HG02870 (cell line): Measurements from ENCODE around the gene ANP32D.
"Not testable (repeated sequence)": the region's sequence is repeated elsewhere in the genome, so short reads cannot be mapped to it uniquely, and the experiment has no call there.

Experiments
- ATAC-seq: cut with Tn5 transposase; IDR thresholded peaks from one replicate; pipeline ENCODE4 v1.9.1; 2021; ENCODE audit warnings: mild to moderate bottlenecking, moderate library complexity; ENCODE audit not compliant: unreplicated experiment

ANP32D gene

DNA sequence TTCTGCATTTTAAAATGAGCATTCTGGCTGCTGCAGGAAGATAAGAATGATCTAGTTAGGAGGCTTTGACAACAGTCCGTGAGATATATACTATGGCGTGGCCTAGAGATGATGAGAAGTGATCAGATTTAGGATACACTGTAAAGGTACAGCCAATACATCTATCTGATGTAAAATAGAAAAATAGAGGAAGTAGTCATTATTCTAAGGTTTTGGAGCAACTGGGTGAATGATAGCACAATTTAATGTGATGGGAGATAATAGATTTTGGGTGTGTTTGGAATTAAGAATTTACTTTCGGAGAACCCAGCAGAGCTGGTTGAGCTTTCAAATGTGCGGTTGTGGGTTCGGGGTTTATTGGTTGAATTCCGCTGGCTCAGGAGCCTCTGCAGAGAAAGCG lies at the start of gene ANP32D:
ANP32D (plus strand) TSS at position 301 of the 400 bp plus-strand sequence. CDS start 106 bp downstream, outside the sequence.
- no peak for ATAC-seq

- ATAC-seq, result no peak
Observed at GRCh38 chr12:48423171-48423570, 49.2 kb upstream of the ANP32D start.

DNA sequence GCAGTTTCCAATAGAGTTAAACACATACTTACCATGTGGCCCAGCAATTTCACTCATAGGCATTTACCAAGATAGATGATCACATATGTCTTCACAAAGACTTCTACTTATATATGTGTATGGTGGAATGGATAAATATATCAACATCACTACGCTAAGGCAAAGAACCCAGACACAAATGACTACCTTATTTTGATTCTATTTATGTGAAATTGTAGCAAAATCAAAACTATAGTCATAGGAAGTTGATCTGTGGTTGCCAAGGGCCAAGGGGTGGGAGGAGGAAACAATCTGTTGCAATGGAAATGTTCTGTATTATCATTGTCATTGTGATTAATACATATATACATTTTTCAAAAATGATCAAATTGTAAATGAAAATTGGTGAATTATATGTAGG lies 47.7 kb upstream of the ANP32D start:
- no peak for ATAC-seq

DNA sequence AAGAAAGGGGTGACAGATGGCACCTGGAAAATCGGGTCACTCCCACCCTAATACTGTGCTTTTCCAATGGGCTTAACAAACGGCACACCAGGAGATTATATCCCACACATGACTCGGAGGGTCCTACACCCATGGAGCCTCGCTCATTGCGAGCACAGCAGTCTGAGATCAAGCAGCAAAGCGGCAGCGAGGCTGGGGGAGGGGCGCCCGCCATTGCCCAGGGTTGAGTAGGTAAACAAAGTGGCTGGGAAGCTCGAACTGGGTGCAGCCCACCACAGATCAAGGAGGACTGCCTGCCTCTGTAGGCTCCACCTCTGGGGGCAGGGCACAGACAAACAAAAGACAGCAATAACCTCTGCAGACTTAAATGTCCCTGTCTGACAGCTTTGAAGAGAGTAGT lies 38.3 kb upstream of the ANP32D start:
- not testable (repeated sequence) for ATAC-seq

DNA sequence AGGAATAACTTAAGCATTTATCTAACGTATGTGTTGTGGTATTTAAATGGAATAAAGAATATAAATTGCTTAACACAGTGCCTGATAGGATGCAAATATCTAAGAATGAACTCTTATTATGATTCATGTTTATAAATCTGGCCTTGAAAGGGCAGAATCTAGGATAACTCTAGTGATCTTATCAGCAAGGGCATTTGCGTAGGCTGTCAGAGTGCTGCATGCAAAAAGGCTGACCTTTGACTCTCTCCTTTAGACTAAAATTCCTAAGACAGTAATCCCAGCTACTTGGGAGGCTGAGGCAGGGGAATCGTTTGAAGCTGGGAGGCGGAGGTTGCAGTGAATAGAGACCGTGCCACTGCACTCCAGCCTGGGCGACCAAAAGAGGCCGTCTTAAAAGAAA lies 31.3 kb upstream of the ANP32D start:
- ATAC-seq, result no peak

GRCh38 chr12:48442179-48442847 lies 30.0 kb upstream of the ANP32D start:
- no peak for ATAC-seq

DNA sequence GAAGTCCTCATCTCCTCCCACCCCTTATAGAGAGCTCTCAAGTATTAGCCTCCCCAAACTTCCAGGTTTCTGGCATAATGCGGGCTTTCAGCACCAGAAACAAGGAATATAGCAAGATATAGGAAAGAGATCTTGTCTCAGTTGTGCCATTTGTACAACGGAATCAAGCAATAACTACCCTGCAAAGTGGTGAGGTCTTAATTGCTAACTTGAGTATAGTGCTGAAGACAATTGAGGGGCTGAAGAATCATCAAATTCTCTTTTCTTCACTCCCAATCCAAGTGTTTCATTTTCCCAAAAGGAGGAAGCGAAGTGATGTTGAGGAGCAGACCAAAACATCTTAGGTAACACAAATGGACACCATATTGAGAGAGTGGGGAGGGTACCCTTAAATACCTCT lies 26.8 kb upstream of the ANP32D start:
- no peak for ATAC-seq

- ATAC-seq, result no peak
Observed at GRCh38 chr12:48446161-48446776, 26.1 kb upstream of the ANP32D start.

GRCh38 chr12:48447755-48448154 lies 24.6 kb upstream of the ANP32D start:
- no peak for ATAC-seq

DNA sequence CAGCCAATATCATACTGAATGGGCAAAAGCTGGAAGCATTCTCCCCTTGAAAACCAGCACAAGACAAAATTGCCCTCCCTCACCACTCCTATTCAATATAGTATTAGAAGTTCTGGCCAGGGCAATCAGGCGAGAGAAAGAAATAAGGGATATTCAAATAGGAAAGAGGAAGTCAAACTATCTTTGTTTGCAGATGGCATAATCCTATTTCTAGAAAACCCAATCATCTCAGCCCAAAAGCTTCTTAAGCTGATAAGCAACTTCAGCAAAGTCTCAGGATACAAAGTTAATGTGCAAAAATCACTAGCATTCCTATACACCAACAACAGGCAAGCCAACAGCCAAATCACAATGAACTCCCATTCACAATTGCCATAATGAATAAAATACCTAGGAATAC lies 21.0 kb upstream of the ANP32D start:
- no peak for ATAC-seq

- not testable (repeated sequence) for ATAC-seq
Observed at GRCh38 chr12:48452961-48453360, 19.4 kb upstream of the ANP32D start.

GRCh38 chr12:48454667-48455066 lies 17.7 kb upstream of the ANP32D start:
- no peak for ATAC-seq

- no peak for ATAC-seq
Observed at GRCh38 chr12:48455116-48455515, 17.2 kb upstream of the ANP32D start.

GRCh38 chr12:48459259-48459658 lies 13.1 kb upstream of the ANP32D start:
- no peak for ATAC-seq

DNA sequence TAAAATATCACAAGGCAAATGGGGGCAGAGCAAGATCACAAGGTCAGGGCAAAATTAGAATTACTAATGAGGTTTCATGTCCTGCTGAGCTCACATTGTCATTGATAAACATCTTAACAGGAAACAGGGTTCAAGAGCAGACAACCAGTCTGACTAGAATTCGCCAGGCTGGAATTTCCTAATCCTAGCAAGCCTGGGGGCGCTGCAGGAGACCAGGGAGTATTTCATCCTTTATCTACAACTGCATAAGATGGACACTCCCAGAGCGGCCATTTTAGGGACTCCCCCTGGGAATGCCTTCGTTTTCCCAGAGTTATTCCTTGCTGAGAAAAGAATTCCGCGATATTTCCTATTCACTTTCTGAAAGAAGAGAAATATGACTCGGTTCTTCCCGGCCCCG lies 3.3 kb upstream of the ANP32D start:
- not testable (repeated sequence) for ATAC-seq

DNA sequence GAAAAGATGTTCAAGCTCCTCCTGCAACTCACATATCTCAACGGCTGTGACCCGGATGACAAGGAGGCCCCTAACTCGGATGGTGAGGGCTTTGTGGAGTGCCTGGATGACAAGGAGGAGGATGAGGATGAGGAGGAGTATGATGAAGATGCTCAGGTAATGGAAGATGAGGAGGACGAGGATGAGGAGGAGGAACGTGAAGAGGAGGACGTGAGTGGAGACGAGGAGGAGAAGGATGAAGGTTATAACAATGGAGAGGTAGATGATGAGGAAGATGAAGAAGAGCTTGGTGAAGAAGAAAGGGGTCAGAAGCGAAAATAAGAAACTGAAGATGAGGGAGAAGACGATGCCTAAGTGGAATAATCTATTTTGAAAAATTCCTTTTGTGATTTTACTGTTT lies 702 bp downstream of the ANP32D start:
- no peak for ATAC-seq

DNA sequence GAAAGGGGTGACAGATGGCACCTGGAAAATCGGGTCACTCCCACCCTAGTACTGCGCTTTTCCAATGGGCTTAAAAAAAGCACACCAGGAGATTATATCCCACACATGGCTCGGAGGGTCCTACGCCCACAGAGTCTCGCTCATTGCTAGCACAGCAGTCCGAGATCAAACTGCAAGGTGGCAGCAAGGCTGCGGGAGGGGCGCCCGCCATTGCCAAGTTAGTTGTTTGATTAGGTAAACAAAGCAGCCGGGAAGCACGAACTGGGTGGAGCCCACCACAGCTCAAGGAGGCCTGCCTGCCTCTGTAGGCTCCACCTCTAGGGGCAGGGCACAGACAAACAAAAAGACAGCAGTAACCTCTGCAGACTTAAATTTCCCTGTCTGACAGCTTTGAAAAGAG lies 2.1 kb downstream of the ANP32D start:
- not testable (repeated sequence) for ATAC-seq

GRCh38 chr12:48482198-48482597 lies 9.8 kb downstream of the ANP32D start, which contains the start of gene C12orf54:
TSS of gene C12orf54 (plus strand) at chr12:48482498. CDS start at chr12:48483297, 799 bp downstream.
- ATAC-seq, result no peak

- no peak for ATAC-seq
Observed at GRCh38 chr12:48482930-48483329, 10.6 kb downstream of the ANP32D start.

DNA sequence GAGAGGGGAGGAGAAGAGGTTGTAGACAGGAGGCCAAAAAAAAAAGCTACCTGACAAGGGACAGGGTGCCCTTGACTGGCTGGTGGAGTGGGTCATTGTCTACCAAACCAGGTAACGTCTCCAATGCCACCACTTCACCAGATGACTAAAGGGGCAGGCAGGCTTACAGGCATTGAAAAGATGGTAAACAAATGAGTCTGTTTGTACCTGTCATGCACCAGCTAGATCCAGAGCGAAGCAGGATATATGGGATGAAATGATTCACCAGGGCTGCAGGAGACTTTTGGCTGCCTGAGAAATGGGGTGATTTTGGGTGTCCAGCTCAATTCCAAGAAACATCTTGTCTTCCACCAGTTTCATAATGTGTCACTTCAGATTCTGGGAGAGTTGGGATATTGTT lies 13.9 kb downstream of the ANP32D start:
- no peak for ATAC-seq

DNA sequence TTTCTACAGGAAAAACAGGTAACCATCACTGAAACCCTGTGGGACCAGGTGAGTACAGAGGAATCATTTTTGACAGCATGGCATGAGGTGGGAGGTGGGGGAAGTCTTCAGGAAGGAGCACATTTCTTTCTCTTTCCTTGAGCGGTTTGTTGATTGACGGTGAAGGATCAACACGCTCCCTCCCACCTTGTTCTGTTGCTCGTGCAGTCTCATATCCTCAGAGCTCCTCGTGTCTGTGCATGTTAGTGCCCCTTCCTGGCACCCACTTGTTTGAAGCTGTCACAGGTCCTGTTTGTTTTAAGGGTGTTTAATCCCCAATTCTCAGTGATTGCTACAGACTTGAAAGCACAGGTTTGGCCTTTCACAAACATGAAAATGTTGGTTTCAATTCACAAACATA lies 14.3 kb downstream of the ANP32D start:
- no peak for ATAC-seq

DNA sequence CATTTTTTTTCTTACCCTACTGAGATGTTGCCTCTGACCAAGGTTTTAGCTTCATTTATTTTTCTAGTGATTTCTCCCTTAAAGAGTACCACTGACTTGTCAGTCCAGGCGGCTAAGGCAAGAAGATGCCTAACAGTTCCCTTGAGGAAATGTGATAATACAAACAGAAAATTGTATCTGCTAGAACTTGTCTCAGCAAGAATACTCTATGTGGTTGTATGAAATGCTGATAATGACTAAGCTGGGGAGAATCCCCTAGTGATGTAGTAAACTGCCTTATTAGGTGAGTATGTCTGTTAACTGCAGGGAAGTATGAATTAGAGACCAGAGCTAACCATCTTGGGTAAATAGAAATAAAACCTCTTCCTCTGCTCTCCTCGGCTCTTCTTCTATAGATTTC lies 16.7 kb downstream of the ANP32D start:
- peak; percentile 97 for ATAC-seq

DNA sequence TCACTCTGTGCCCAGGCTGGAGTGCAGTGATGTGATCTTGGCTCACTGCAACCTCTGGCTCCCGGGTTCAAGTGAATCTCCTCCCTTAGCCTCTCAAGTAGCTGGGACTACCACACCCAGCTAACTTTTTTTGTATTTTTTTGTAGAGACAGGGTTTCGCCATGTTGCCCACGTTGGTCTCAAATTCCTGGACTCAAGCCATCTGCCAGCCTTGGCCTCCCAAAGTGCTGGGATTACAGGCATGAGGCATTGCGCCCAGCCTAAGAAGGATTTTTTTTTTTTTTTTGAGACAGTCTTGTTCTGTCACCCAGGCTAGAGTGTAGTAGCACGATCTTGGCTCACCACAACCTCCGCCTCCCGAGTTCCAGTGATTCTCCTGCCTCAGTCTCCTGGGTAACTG lies 17.1 kb downstream of the ANP32D start:
- ATAC-seq, result not testable (repeated sequence)
